IPS-15b (cell line): ENCODE results near the gene FBLN7.

Experiments
- H3K27me3 ChIP-seq: one replicate; pipeline ENCODE4 v1.6.1; 2013; ENCODE audit warnings: low read length; ENCODE audit not compliant: control insufficient read depth, insufficient read depth
- H3K36me3 ChIP-seq: one replicate; pipeline ENCODE4 v1.6.1; 2013; ENCODE audit warnings: low read length; ENCODE audit not compliant: control insufficient read depth, insufficient read depth
- H3K4me1 ChIP-seq: one replicate; pipeline ENCODE4 v1.6.1; 2013; ENCODE audit warnings: mild to moderate bottlenecking, low read length; ENCODE audit not compliant: control insufficient read depth, insufficient read depth
- H3K4me3 ChIP-seq: one replicate; pipeline ENCODE4 v1.5.1; 2013; ENCODE audit warnings: low read depth, low read length
- H3K9ac ChIP-seq: one replicate; pipeline ENCODE4 v1.6.1; 2013; ENCODE audit warnings: low read depth, mild to moderate bottlenecking, low read length
- H3K9me3 ChIP-seq: one replicate; pipeline ENCODE4 v1.6.1; 2013; ENCODE audit warnings: mild to moderate bottlenecking, low read length; ENCODE audit not compliant: control insufficient read depth, insufficient read depth

Gene FBLN7

DNA sequence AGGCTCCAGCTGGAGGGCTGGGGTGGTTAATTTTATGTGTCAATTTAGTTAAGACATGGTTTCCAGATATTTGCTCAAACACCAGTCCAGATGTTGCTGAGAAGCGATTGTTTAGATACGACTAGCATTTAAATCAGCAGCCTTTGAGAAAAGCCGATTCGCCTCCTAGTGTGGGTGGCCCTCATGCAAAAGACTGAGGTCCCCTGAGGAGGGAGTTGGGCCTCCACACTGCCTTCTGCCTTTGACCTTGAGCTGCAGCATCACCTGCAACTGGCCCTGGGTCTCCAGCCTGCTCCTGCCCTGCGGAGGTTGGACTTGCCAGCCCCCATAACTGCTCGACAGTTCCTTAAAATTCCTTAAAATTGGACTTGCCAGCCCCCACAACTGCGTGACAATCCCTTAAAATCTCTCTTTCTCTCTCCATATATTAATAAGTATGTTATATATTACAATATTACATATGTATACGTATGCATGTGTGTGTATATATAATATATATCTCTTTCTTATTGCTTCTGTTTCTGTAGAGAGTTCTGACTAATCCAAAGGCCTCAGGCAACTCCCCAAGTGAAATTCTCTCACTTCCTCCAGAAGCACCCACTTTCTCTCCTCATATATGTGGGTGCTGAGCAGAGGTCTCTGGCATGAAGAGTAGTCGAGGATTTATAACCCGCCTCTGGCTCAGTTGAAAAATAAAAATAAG is 14.4 kb downstream of the FBLN7 start:
- Histone ChIP-seq H3K4me3 (no peak overlapping the region), H3K36me3 (no peaks in the 10 kb centered on the region), H3K27me3 (no peaks in the 10 kb centered on the region), H3K4me1 (no peaks in the 10 kb centered on the region), H3K9me3 (no peaks in the 10 kb centered on the region), H3K9ac (no peak overlapping the region)

DNA sequence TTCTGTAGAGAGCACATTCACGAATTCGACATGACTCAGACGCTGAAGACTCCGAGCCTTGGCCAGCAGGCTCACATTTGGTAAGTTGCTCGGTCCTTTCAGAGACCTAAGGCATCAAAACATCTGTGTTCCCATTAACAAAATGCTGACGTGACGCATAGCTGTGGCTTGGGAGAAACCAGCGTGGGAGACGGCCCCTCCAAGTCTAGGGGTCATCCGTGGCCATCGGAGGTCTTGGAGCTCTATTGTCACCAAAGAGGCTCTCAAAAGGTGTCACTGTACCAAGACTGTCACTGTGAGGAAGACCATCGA is 14.9 kb downstream of the FBLN7 start:
- H3K36me3 ChIP-seq: no peaks in the 10 kb centered on the region
- no peaks in the 10 kb centered on the region for H3K27me3 ChIP-seq
- no peak overlapping the region for H3K9ac ChIP-seq
- H3K4me3 ChIP-seq: no peak overlapping the region
- no peaks in the 10 kb centered on the region for H3K9me3 ChIP-seq
- no peaks in the 10 kb centered on the region for H3K4me1 ChIP-seq

- H3K36me3 ChIP-seq: no peaks in the 10 kb centered on the region
- no peaks in the 10 kb centered on the region for H3K4me1 ChIP-seq
- no peak overlapping the region for H3K4me3 ChIP-seq
- H3K9me3 ChIP-seq: no peaks in the 10 kb centered on the region
- no peak overlapping the region for H3K9ac ChIP-seq
- no peaks in the 10 kb centered on the region for H3K27me3 ChIP-seq
Observed at GRCh38 chr2:112153501-112153900, 15.3 kb downstream of the FBLN7 start.

GRCh38 chr2:112154246-112155117 is 16.3 kb downstream of the FBLN7 start:
- H3K4me1 ChIP-seq: no peaks in the 10 kb centered on the region
- no peaks in the 10 kb centered on the region for H3K27me3 ChIP-seq
- no peak overlapping the region for H3K9ac ChIP-seq
- H3K36me3 ChIP-seq: no peaks in the 10 kb centered on the region
- no peak overlapping the region for H3K4me3 ChIP-seq
- H3K9me3 ChIP-seq: no peaks in the 10 kb centered on the region

DNA sequence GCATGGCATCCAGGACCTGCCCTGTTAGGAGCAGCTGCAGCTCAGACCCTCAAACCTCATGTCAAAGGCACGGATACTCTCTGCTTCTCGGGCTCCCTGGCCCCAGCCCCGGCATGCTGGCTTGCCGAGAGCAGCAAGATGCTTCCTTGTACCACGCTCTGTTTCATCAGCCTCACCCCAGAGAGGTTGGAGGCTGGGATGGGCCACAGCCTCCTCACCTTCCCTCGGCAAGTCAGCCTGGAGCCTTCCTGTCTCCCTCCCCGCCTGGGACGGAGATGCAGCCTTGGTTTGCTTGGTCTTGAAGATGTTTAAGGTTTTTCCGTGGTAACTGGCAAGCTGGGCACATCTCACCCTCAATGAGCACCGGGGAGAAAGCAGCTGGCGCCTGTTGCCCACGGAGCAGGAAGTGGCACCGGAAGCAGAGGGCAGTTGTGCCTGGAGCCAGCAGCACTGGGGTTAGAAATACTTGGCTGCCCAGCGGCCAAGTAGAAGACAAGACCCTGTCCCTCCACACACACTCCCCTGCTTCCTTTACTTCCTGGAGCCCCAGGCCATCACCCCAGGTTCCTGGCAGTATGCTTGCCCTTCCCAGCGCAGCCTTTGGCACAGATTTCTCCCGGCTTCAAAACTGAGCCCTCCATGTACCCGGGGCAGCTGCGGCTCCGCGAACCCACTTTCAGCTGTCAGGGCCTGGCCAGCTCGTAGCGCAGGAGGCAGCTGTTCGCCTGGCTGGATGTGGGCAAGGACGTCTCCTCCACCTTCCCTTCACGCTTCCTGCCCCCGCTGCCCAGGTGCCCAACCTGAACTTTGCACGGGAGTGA is 17.4 kb downstream of the FBLN7 start:
- Histone ChIP-seq H3K4me3 (no peak overlapping the region), H3K36me3 (no peaks in the 10 kb centered on the region), H3K4me1 (no peaks in the 10 kb centered on the region), H3K27me3 (no peaks in the 10 kb centered on the region), H3K9me3 (no peaks in the 10 kb centered on the region), H3K9ac (no peak overlapping the region)

DNA sequence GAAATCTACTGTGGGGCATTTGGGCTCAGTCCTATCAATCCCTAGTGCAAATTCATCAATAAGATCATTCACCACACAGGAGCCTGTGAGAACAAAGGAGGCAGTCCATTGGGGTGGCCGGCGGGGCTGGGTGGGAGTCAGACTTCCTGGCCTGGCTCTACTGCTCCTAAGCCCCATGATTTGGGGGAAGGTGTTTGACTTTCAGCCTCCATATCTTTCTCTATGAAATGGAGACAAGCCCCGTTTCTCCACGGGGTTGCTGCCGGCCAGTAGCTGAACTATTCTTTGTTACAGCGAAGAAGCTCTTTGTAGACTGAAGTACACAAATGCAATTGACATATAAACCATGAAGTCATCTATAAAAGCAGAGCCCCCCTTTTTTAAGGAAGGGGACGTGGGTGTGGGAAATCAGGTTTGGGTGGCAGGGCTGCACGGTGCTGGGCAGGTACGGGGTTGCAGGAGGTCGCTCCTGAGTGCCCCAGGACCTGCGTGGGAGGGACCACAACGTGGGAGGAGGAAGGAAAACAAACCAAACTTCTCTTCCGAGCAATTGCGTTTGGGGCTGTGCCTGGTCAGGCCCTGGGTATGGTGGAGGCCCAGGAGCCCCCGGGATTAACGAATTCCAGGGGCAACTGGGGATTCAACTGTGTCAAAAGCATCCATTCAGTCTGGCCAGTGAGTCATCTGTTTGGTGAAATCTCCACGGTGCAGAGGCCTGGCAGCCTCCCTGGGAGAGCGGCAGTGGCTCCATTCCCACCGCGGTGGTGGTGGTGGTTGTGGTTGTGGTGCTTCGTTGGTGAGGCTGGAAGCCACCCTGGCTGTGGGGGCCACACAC is 18.2 kb downstream of the FBLN7 start:
- H3K27me3 ChIP-seq: no peaks in the 10 kb centered on the region
- no peak overlapping the region for H3K9ac ChIP-seq
- no peak overlapping the region for H3K4me3 ChIP-seq
- H3K36me3 ChIP-seq: no peaks in the 10 kb centered on the region
- H3K9me3 ChIP-seq: no peaks in the 10 kb centered on the region
- no peaks in the 10 kb centered on the region for H3K4me1 ChIP-seq

DNA sequence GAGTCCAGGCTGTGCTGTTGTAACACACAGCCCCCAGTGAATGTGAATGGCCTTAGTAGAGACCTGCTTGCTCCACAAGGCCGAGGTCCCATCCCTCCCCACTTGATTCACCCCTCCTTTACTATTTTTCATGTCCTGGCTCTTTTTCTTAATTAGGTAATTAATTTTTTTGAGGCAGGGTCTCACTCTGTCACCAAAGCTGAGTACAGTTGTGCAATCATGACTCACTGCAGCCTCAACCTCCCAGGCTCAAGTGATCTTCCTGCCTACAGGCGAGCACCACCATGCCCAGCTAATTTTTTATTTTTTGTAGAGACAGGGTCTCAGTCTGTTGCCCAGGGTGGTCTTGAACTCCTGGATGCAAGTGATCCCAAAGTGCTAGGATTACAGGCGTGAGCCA is 19.3 kb downstream of the FBLN7 start:
- H3K9me3 ChIP-seq: no peaks in the 10 kb centered on the region
- H3K4me3 ChIP-seq: no peak overlapping the region
- H3K4me1 ChIP-seq: no peaks in the 10 kb centered on the region
- no peaks in the 10 kb centered on the region for H3K36me3 ChIP-seq
- no peaks in the 10 kb centered on the region for H3K27me3 ChIP-seq
- H3K9ac ChIP-seq: no peak overlapping the region

GRCh38 chr2:112159454-112159921 is 21.3 kb downstream of the FBLN7 start:
- no peak overlapping the region for H3K9ac ChIP-seq
- no peaks in the 10 kb centered on the region for H3K4me1 ChIP-seq
- H3K4me3 ChIP-seq: no peak overlapping the region
- H3K27me3 ChIP-seq: no peaks in the 10 kb centered on the region
- H3K9me3 ChIP-seq: no peaks in the 10 kb centered on the region
- no peaks in the 10 kb centered on the region for H3K36me3 ChIP-seq

- Histone ChIP-seq H3K4me1 (no peaks in the 10 kb centered on the region), H3K27me3 (no peaks in the 10 kb centered on the region), H3K4me3 (no peak overlapping the region), H3K9ac (no peak overlapping the region), H3K9me3 (no peaks in the 10 kb centered on the region), H3K36me3 (no peaks in the 10 kb centered on the region)
Observed at GRCh38 chr2:112160283-112161250, 22.4 kb downstream of the FBLN7 start.

GRCh38 chr2:112161431-112162145 is 23.4 kb downstream of the FBLN7 start:
- no peak overlapping the region for H3K4me3 ChIP-seq
- no peak overlapping the region for H3K9ac ChIP-seq
- no peaks in the 10 kb centered on the region for H3K36me3 ChIP-seq
- H3K9me3 ChIP-seq: no peaks in the 10 kb centered on the region
- H3K4me1 ChIP-seq: no peaks in the 10 kb centered on the region
- H3K27me3 ChIP-seq: no peaks in the 10 kb centered on the region
